Esophagus (tissue), 2 donors: Measurements from ENCODE around the gene PLCXD3. TPM values are rescaled to one million over a fixed set of nuclear protein-coding genes. Genes with fewer than 3 reads are reported as not detected.
"Not testable (repeated sequence)": the region's sequence is repeated elsewhere in the genome, so short reads cannot be mapped to it uniquely, and the experiment has no call there.

Source experiments
- H3K27ac ChIP-seq, 2 donors: one replicate each; pipeline ENCODE4 v1.5.1; 2013; ENCODE audit warnings: low read depth in 2 of 2, mild to moderate bottlenecking in 2 of 2, inconsistent platforms in 1 of 2, low read length in 1 of 2, moderate library complexity in 1 of 2
- H3K27me3 ChIP-seq, 2 donors: one replicate each; pipeline ENCODE4 v1.6.1; 2013; ENCODE audit warnings: low read length in 2 of 2, control low read depth in 1 of 2, mild to moderate bottlenecking in 1 of 2; ENCODE audit not compliant: insufficient read depth in 2 of 2, control insufficient read depth in 1 of 2
- H3K36me3 ChIP-seq, 2 donors: one replicate each; pipeline ENCODE4 v1.6.1; 2013; ENCODE audit warnings: low read length in 1 of 2; ENCODE audit not compliant: control insufficient read depth in 2 of 2, insufficient read depth in 2 of 2
- H3K4me1 ChIP-seq, 2 donors: one replicate each; pipeline ENCODE4 v1.6.1; 2013; ENCODE audit warnings: low read length in 1 of 2; ENCODE audit not compliant: control insufficient read depth in 2 of 2, insufficient read depth in 2 of 2
- H3K4me3 ChIP-seq, 2 donors: one replicate each; pipeline ENCODE4 v1.5.1; 2013; ENCODE audit warnings: low read length in 2 of 2, mild to moderate bottlenecking in 2 of 2, low read depth in 1 of 2, moderate library complexity in 1 of 2
- H3K9me3 ChIP-seq, 2 donors: one replicate each; pipeline ENCODE4 v1.6.1; 2013; ENCODE audit warnings: mild to moderate bottlenecking in 2 of 2, low read depth in 1 of 2, low read length in 1 of 2, moderate library complexity in 1 of 2; ENCODE audit not compliant: control insufficient read depth in 2 of 2, insufficient read depth in 1 of 2
- WGBS, 2 donors: extraction: QIAGEN DNeasy Blood & Tissue Kit; methylation state at CpG; one replicate each; pipeline ENCODE4 v1.1.7; 2013; 5-methylcytosine and 5-hydroxymethylcytosine counted together
- polyA plus RNA-seq, 2 donors: library from polyadenylated mRNA; stranded (reverse); fragments of 200-250 nt; gene quantifications; one replicate each; pipeline ENCODE4 v1.2.3, GENCODE V29; 2013
- donor health status: healthy with polysubstance abuse.
- donor health status: Bipolar disorder and iron deficiency.

Gene PLCXD3
- polyA plus RNA-seq, 2 donors = 0.10 to 0.19 TPM

GRCh38 chr5:41322826-41323225, 187.6 kb downstream of the PLCXD3 start:
- not testable (repeated sequence) for H3K4me3 ChIP-seq, H3K4me1 ChIP-seq, H3K27ac ChIP-seq, H3K36me3 ChIP-seq, H3K27me3 ChIP-seq, H3K9me3 ChIP-seq
- WGBS, 2 donors = 78 to 87% methylated on average over 3 of the region's 3 CpGs

GRCh38 chr5:41312478-41313060, 197.8 kb downstream of the PLCXD3 start:
- H3K27ac ChIP-seq = no peak overlapping the region
- H3K4me1 ChIP-seq = no peaks in the 10 kb centered on the region
- 62 to 68% methylated on average over 1 of the region's 1 CpG for WGBS, 2 donors
- H3K27me3 ChIP-seq = no peaks in the 10 kb centered on the region
- H3K9me3 ChIP-seq = no peaks in the 10 kb centered on the region
- no peak overlapping the region for H3K4me3 ChIP-seq
- H3K36me3 ChIP-seq = no peaks in the 10 kb centered on the region

DNA sequence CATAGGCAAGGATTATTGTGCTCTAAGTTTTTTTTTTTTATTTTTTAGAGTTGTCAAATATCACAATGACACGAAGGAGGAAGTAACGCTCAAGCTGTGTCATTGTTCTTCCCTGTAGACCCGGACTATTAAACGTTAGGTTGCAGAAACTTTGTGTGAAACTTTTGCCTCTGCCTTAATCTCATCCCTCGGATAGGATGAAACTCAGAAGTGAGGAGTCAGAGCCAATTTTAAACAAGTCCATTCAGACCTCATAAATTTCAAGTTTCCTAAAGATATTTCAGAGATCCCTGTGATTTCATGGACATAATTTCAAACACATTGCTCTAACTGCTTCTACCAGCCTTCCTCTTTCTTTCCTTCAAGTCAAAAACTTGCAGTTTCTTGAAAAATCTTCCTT, 198.3 kb downstream of the PLCXD3 start:
- Histone ChIP-seq H3K4me1 (no peaks in the 10 kb centered on the region), H3K36me3 (no peaks in the 10 kb centered on the region), H3K27ac (no peak overlapping the region), H3K9me3 (no peaks in the 10 kb centered on the region), H3K27me3 (no peaks in the 10 kb centered on the region), H3K4me3 (no peak overlapping the region)
- WGBS, 2 donors = 69 to 78% methylated on average over 5 of the region's 5 CpGs

DNA sequence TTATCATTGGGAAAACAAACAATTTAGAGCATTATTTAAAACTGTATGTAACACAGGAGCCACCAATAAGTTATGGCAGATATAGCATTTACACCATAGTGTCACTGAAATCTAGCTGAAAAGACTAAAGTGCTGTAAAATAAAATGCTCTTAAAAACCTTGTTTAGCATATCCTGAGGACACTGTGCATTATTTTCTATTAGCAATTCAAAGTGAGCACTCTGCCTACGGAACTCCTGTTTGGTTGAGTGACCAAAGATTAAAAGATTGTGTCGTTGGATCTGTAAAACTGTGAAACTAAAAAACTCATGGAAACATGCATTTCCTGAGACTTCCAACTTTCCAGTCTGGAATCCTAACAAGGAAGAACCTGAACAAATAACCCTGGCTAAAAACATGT, 201.1 kb downstream of the PLCXD3 start:
- H3K4me3 ChIP-seq = no peak overlapping the region
- WGBS, 2 donors = 65 to 73% methylated on average over 2 of the region's 2 CpGs
- H3K4me1 ChIP-seq = no peaks in the 10 kb centered on the region
- no peak overlapping the region for H3K27ac ChIP-seq
- H3K36me3 ChIP-seq = no peaks in the 10 kb centered on the region
- no peaks in the 10 kb centered on the region for H3K9me3 ChIP-seq
- H3K27me3 ChIP-seq = no peaks in the 10 kb centered on the region

DNA sequence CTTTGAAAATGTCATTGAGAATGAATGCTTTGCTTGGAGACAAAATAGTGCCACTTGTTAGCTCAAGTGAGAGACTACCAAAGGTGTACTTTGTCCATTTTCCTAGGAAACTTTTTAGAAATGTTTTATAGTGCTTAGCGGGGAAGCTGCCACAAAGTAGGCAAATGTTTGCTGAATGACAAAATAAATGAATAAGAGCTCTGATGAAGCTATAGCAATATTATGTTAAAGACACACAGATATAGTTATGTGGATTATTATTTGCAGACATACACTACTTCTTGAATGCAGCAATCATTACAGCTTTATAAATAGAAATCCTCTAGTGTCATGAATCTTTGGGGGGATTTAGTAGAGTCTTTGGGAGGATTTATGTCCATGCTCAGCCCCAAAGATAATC, 204.4 kb downstream of the PLCXD3 start:
- Histone ChIP-seq H3K9me3 (no peaks in the 10 kb centered on the region), H3K36me3 (no peaks in the 10 kb centered on the region), H3K4me1 (no peaks in the 10 kb centered on the region), H3K27ac (no peak overlapping the region), H3K27me3 (no peaks in the 10 kb centered on the region), H3K4me3 (no peak overlapping the region)
- WGBS, 2 donors = 68 to 83% methylated on average over 1 of the region's 1 CpG

DNA sequence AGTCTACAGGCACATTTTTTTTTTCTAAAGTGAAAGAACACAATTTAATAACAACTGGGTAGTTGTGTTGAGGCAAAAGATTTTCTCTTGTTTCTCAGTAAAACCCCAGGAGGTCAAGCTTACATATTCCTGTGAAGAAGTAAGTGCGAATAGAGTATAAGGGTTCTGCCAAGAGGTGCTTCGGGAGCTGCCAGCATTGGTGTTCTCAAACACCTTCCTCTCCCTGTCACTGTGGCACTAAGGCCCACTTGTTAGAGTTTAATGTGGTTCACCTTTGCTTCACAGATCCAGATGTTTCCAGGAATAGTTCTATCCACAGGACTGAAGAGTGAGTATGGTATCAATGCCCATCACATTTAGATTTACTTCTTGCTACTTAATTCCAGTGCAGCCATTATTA, 205.3 kb downstream of the PLCXD3 start:
- WGBS, 2 donors = 81 to 84% methylated on average over 2 of the region's 2 CpGs
- H3K27ac ChIP-seq = no peak overlapping the region
- H3K36me3 ChIP-seq = no peaks in the 10 kb centered on the region
- no peak overlapping the region for H3K4me3 ChIP-seq
- H3K9me3 ChIP-seq = no peaks in the 10 kb centered on the region
- H3K27me3 ChIP-seq = no peaks in the 10 kb centered on the region
- H3K4me1 ChIP-seq = no peaks in the 10 kb centered on the region

- H3K9me3 ChIP-seq = peaks cover under 1 to 2% of the 10 kb centered on the region in 2 donors
- WGBS, 2 donors = 70 to 74% methylated on average over 1 of the region's 1 CpG
- no peaks in the 10 kb centered on the region for H3K36me3 ChIP-seq
- H3K4me1 ChIP-seq = no peaks in the 10 kb centered on the region
- no peak overlapping the region for H3K4me3 ChIP-seq
- H3K27ac ChIP-seq = no peak overlapping the region
- H3K27me3 ChIP-seq = no peaks in the 10 kb centered on the region
These were observed 214.3 kb downstream of the PLCXD3 start for GRCh38 chr5:41296066-41296465.

GRCh38 chr5:41291323-41291722, 219.1 kb downstream of the PLCXD3 start:
- Histone ChIP-seq H3K4me3 (no peak overlapping the region), H3K9me3 (peaks cover 2 to 7% of the 10 kb centered on the region in 2 donors), H3K4me1 (no peaks in the 10 kb centered on the region), H3K27ac (no peak overlapping the region), H3K36me3 (no peaks in the 10 kb centered on the region), H3K27me3 (no peaks in the 10 kb centered on the region)
- 64 to 77% methylated on average over 3 of the region's 3 CpGs for WGBS, 2 donors

DNA sequence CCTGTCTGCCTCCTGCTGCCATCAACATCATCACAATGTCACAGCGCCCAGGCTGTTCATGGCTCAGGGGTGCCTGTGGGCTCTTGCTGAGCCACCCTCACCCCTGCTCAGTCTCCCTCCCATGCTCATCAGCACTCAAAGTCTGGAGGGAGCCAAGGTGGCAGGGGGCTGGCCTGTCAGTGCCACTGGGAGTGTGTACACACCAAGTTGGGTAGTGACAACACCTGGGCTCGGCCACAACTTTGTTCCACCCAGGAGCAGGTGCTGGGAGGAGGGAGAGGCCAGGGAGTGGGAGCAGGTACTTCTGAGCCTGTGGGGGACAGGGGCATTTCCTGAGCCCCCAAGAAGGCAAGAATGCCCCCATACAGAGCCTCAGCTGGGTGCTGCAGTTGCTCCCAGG, 219.6 kb downstream of the PLCXD3 start:
- peaks cover 2 to 7% of the 10 kb centered on the region in 2 donors for H3K9me3 ChIP-seq
- no peak overlapping the region for H3K27ac ChIP-seq
- no peaks in the 10 kb centered on the region for H3K27me3 ChIP-seq
- H3K4me3 ChIP-seq = no peak overlapping the region
- WGBS, 2 donors = 77 to 85% methylated on average over 2 of the region's 2 CpGs
- H3K36me3 ChIP-seq = no peaks in the 10 kb centered on the region
- no peaks in the 10 kb centered on the region for H3K4me1 ChIP-seq

DNA sequence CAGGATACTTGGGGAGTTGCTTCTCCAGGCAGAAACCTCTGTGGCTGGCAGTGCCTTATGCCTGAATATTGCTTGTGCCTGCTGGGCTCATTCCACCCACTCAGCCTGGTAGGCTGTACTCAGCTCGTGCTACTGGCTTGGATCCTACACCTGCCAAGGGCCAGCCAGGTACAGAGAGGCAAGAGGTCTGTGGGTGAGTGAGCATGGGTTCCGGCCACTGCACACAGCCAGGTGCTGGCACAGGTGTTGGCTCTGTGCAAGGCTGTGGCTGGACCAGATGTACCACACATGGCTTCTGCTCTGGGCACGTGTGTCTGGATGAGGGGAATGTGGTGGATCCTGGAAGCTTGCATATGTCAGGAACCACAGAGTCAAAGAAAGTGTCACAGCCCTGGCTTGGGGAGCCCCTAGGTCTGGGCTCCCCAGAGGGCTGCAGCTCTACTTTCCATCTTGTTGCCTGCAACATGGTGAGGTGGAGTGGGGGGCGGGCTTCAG, 220.4 kb downstream of the PLCXD3 start:
- H3K27me3 ChIP-seq = no peaks in the 10 kb centered on the region
- peaks cover 2 to 7% of the 10 kb centered on the region in 2 donors for H3K9me3 ChIP-seq
- H3K36me3 ChIP-seq = no peaks in the 10 kb centered on the region
- no peaks in the 10 kb centered on the region for H3K4me1 ChIP-seq
- WGBS, 2 donors = 85 to 88% methylated on average over 4 of the region's 4 CpGs
- H3K27ac ChIP-seq = no peak overlapping the region
- no peak overlapping the region for H3K4me3 ChIP-seq
